ENCODE results near the gene VPS11.

Gene VPS11

GRCh38 chr11:119117004-119117706 lies 49.5 kb downstream of the VPS11 start:
- peaks cover 23 to 51% of the 10 kb centered on the region in 2 donors for H3K36me3 ChIP-seq (ENCODE audit: control insufficient read depth in 1 of 2, insufficient read depth in 2 of 2, low read length in 2 of 2)
- H3K27me3 ChIP-seq (ENCODE audit: control insufficient read depth in 1 of 2, insufficient read depth in 2 of 2, low read length in 2 of 2): no peaks in the 10 kb centered on the region
- H3K27ac ChIP-seq (ENCODE audit: low read depth, low read length): no peak overlapping the region
- H3K9ac ChIP-seq (ENCODE audit: low read depth in 1 of 2, low read length in 2 of 2): no peak overlapping the region
- no peak overlapping the region for H3K4me3 ChIP-seq (ENCODE audit: low read depth in 1 of 2, low read length in 2 of 2)
- no peaks in the 10 kb centered on the region for H3K9me3 ChIP-seq (ENCODE audit: control insufficient read depth in 1 of 2, low read length in 2 of 2)
- H3K4me1 ChIP-seq (ENCODE audit: control insufficient read depth in 1 of 2, insufficient read depth in 2 of 2, low read length in 2 of 2): peaks cover 8 to 15% of the 10 kb centered on the region in 2 donors

GRCh38 chr11:119118227-119118626 lies 50.6 kb downstream of the VPS11 start:
- no peaks in the 10 kb centered on the region for H3K27me3 ChIP-seq (ENCODE audit: control insufficient read depth in 1 of 2, insufficient read depth in 2 of 2, low read length in 2 of 2)
- peaks cover 15 to 25% of the 10 kb centered on the region in 2 donors for H3K4me1 ChIP-seq (ENCODE audit: control insufficient read depth in 1 of 2, insufficient read depth in 2 of 2, low read length in 2 of 2)
- H3K4me3 ChIP-seq (ENCODE audit: low read depth in 1 of 2, low read length in 2 of 2): no peak overlapping the region
- no peak overlapping the region for H3K27ac ChIP-seq (ENCODE audit: low read depth, low read length)
- no peak overlapping the region for H3K9ac ChIP-seq (ENCODE audit: low read depth in 1 of 2, low read length in 2 of 2)
- H3K9me3 ChIP-seq (ENCODE audit: control insufficient read depth in 1 of 2, low read length in 2 of 2): no peaks in the 10 kb centered on the region
- peaks cover 17 to 41% of the 10 kb centered on the region in 2 donors for H3K36me3 ChIP-seq (ENCODE audit: control insufficient read depth in 1 of 2, insufficient read depth in 2 of 2, low read length in 2 of 2)

GRCh38 chr11:119118946-119119345 lies 51.3 kb downstream of the VPS11 start:
- peaks cover 13 to 37% of the 10 kb centered on the region in 2 donors for H3K36me3 ChIP-seq (ENCODE audit: control insufficient read depth in 1 of 2, insufficient read depth in 2 of 2, low read length in 2 of 2)
- H3K9me3 ChIP-seq (ENCODE audit: control insufficient read depth in 1 of 2, low read length in 2 of 2): no peaks in the 10 kb centered on the region
- H3K27ac ChIP-seq (ENCODE audit: low read depth, low read length): no peak overlapping the region
- H3K27me3 ChIP-seq (ENCODE audit: control insufficient read depth in 1 of 2, insufficient read depth in 2 of 2, low read length in 2 of 2): no peaks in the 10 kb centered on the region
- H3K4me1 ChIP-seq (ENCODE audit: control insufficient read depth in 1 of 2, insufficient read depth in 2 of 2, low read length in 2 of 2): peaks cover 15 to 25% of the 10 kb centered on the region in 2 donors
- H3K9ac ChIP-seq (ENCODE audit: low read depth in 1 of 2, low read length in 2 of 2): no peak overlapping the region
- no peak overlapping the region for H3K4me3 ChIP-seq (ENCODE audit: low read depth in 1 of 2, low read length in 2 of 2)

- H3K4me1 ChIP-seq (ENCODE audit: control insufficient read depth in 1 of 2, insufficient read depth in 2 of 2, low read length in 2 of 2): peaks cover 20 to 30% of the 10 kb centered on the region in 2 donors
- H3K9me3 ChIP-seq (ENCODE audit: control insufficient read depth in 1 of 2, low read length in 2 of 2): no peaks in the 10 kb centered on the region
- peak overlapping the region; percentile 67 to 79 for H3K9ac ChIP-seq (ENCODE audit: low read depth in 1 of 2, low read length in 2 of 2)
- no peaks in the 10 kb centered on the region for H3K27me3 ChIP-seq (ENCODE audit: control insufficient read depth in 1 of 2, insufficient read depth in 2 of 2, low read length in 2 of 2)
- H3K4me3 ChIP-seq (ENCODE audit: low read depth in 1 of 2, low read length in 2 of 2): peak overlapping the region; percentile 75 to 94
- peaks cover 9 to 31% of the 10 kb centered on the region in 2 donors for H3K36me3 ChIP-seq (ENCODE audit: control insufficient read depth in 1 of 2, insufficient read depth in 2 of 2, low read length in 2 of 2)
- H3K27ac ChIP-seq (ENCODE audit: low read depth, low read length): no peak overlapping the region
These were observed 53.0 kb downstream of the VPS11 start for GRCh38 chr11:119120639-119121007.

- Histone ChIP-seq H3K9me3 (ENCODE audit: control insufficient read depth in 1 of 2, low read length in 2 of 2) (no peaks in the 10 kb centered on the region), H3K27me3 (ENCODE audit: control insufficient read depth in 1 of 2, insufficient read depth in 2 of 2, low read length in 2 of 2) (no peaks in the 10 kb centered on the region), H3K4me3 (ENCODE audit: low read depth in 1 of 2, low read length in 2 of 2) (peak within 1 kb of the TSS; percentile 94 to 100), H3K36me3 (ENCODE audit: control insufficient read depth in 1 of 2, insufficient read depth in 2 of 2, low read length in 2 of 2) (peaks cover 9 to 25% of the 10 kb centered on the region in 2 donors), H3K4me1 (ENCODE audit: control insufficient read depth in 1 of 2, insufficient read depth in 2 of 2, low read length in 2 of 2) (peaks cover 22 to 35% of the 10 kb centered on the region in 2 donors), H3K9ac (ENCODE audit: low read depth in 1 of 2, low read length in 2 of 2) (peak within 1 kb of the TSS; percentile 88 to 97), H3K27ac (ENCODE audit: low read depth, low read length) (peak within 1 kb of the TSS; percentile 84)
These were observed 53.6 kb downstream of the VPS11 start, which contains the start of gene HINFP for GRCh38 chr11:119121008-119121810. HINFP (plus strand) TSS chr11:119121580; CDS start chr11:119126945, 5,365 bp downstream.

GRCh38 chr11:119121811-119122124 lies 54.1 kb downstream of the VPS11 start:
- peak overlapping the region; percentile 94 to 100 for H3K4me3 ChIP-seq (ENCODE audit: low read depth in 1 of 2, low read length in 2 of 2)
- peak overlapping the region; percentile 88 to 97 for H3K9ac ChIP-seq (ENCODE audit: low read depth in 1 of 2, low read length in 2 of 2)
- peak overlapping the region; percentile 84 for H3K27ac ChIP-seq (ENCODE audit: low read depth, low read length)
- H3K9me3 ChIP-seq (ENCODE audit: control insufficient read depth in 1 of 2, low read length in 2 of 2): no peaks in the 10 kb centered on the region
- peaks cover 27 to 41% of the 10 kb centered on the region in 2 donors for H3K4me1 ChIP-seq (ENCODE audit: control insufficient read depth in 1 of 2, insufficient read depth in 2 of 2, low read length in 2 of 2)
- H3K36me3 ChIP-seq (ENCODE audit: control insufficient read depth in 1 of 2, insufficient read depth in 2 of 2, low read length in 2 of 2): peaks cover 9 to 20% of the 10 kb centered on the region in 2 donors
- H3K27me3 ChIP-seq (ENCODE audit: control insufficient read depth in 1 of 2, insufficient read depth in 2 of 2, low read length in 2 of 2): no peaks in the 10 kb centered on the region

GRCh38 chr11:119125821-119126220 lies 58.2 kb downstream of the VPS11 start:
- peak overlapping the region in 1 of 2 donors; percentile 41 for H3K4me3 ChIP-seq (ENCODE audit: low read depth in 1 of 2, low read length in 2 of 2)
- H3K9me3 ChIP-seq (ENCODE audit: control insufficient read depth in 1 of 2, low read length in 2 of 2): no peaks in the 10 kb centered on the region
- H3K36me3 ChIP-seq (ENCODE audit: control insufficient read depth in 1 of 2, insufficient read depth in 2 of 2, low read length in 2 of 2): peaks cover 13 to 27% of the 10 kb centered on the region in 2 donors
- no peaks in the 10 kb centered on the region for H3K27me3 ChIP-seq (ENCODE audit: control insufficient read depth in 1 of 2, insufficient read depth in 2 of 2, low read length in 2 of 2)
- peak overlapping the region in 1 of 2 donors; percentile 37 for H3K9ac ChIP-seq (ENCODE audit: low read depth in 1 of 2, low read length in 2 of 2)
- no peak overlapping the region for H3K27ac ChIP-seq (ENCODE audit: low read depth, low read length)
- H3K4me1 ChIP-seq (ENCODE audit: control insufficient read depth in 1 of 2, insufficient read depth in 2 of 2, low read length in 2 of 2): peaks cover 25 to 39% of the 10 kb centered on the region in 2 donors

GRCh38 chr11:119126675-119127268 lies 59.2 kb downstream of the VPS11 start:
- Histone ChIP-seq H3K36me3 (ENCODE audit: control insufficient read depth in 1 of 2, insufficient read depth in 2 of 2, low read length in 2 of 2) (peaks cover 22 to 36% of the 10 kb centered on the region in 2 donors), H3K27ac (ENCODE audit: low read depth, low read length) (no peak overlapping the region), H3K9ac (ENCODE audit: low read depth in 1 of 2, low read length in 2 of 2) (peak overlapping the region in 1 of 2 donors; percentile 36), H3K4me3 (ENCODE audit: low read depth in 1 of 2, low read length in 2 of 2) (no peak overlapping the region), H3K4me1 (ENCODE audit: control insufficient read depth in 1 of 2, insufficient read depth in 2 of 2, low read length in 2 of 2) (peaks cover 24 to 33% of the 10 kb centered on the region in 2 donors), H3K27me3 (ENCODE audit: control insufficient read depth in 1 of 2, insufficient read depth in 2 of 2, low read length in 2 of 2) (no peaks in the 10 kb centered on the region), H3K9me3 (ENCODE audit: control insufficient read depth in 1 of 2, low read length in 2 of 2) (no peaks in the 10 kb centered on the region)

- no peak overlapping the region for H3K27ac ChIP-seq (ENCODE audit: low read depth, low read length)
- H3K36me3 ChIP-seq (ENCODE audit: control insufficient read depth in 1 of 2, insufficient read depth in 2 of 2, low read length in 2 of 2): peaks cover 43 to 59% of the 10 kb centered on the region in 2 donors
- no peak overlapping the region for H3K9ac ChIP-seq (ENCODE audit: low read depth in 1 of 2, low read length in 2 of 2)
These were observed 63.0 kb downstream of the VPS11 start for GRCh38 chr11:119130662-119131061.

More at GRCh38 chr11:119130662-119131061, 63.0 kb downstream of the VPS11 start:
- Histone ChIP-seq H3K4me1 (ENCODE audit: control insufficient read depth in 1 of 2, insufficient read depth in 2 of 2, low read length in 2 of 2) (peaks cover 11 to 15% of the 10 kb centered on the region in 2 donors), H3K9me3 (ENCODE audit: control insufficient read depth in 1 of 2, low read length in 2 of 2) (no peaks in the 10 kb centered on the region), H3K27me3 (ENCODE audit: control insufficient read depth in 1 of 2, insufficient read depth in 2 of 2, low read length in 2 of 2) (no peaks in the 10 kb centered on the region), H3K4me3 (ENCODE audit: low read depth in 1 of 2, low read length in 2 of 2) (no peak overlapping the region)
